Sciatic nerve (tissue), 2 donors: ENCODE results near the gene KRIT1. TPM values are rescaled to one million over a fixed set of nuclear protein-coding genes. Genes with fewer than 3 reads are reported as not detected.
A peak's percentile ranks its signal among the peaks of the same experiment; 100 is the strongest.
"Not testable (repeated sequence)": the region's sequence is repeated elsewhere in the genome, so short reads cannot be mapped to it uniquely, and the experiment has no call there.

Experiments used
- ATAC-seq: fragments of 200-7000 bp; cut with Tn5 transposase; one replicate; pipeline ENCODE4 v1.9.1; 2020; ENCODE audit warnings: mild to moderate bottlenecking, moderate library complexity
- DNase-seq: peaks from one replicate; pipeline ENCODE4 v3.0.0-alpha.2; 2020; ENCODE audit warnings: low spot score
- intact Hi-C: fragments of 100-400 bp; cut with DNase I; formaldehyde crosslinking; loops from one replicate; pipeline ENCODE4 v1.14.2; 2022
- total RNA-seq: library from RNA; stranded (reverse); fragmentation: NEBNext Ultra II Directional; extraction: Animal tissue kit (Norgen Biotek cat#: 25700); gene quantifications from one replicate; pipeline ENCODE4 v1.2.1, GENCODE V29; 2021
- donor health status: DM: no; HTN: no; CAD: no.
- donor health status: DM: no; HTN: no; CAD: no.

Gene KRIT1
- total RNA-seq, 1 donor from 2014 or later, result 54.3 TPM

DNA sequence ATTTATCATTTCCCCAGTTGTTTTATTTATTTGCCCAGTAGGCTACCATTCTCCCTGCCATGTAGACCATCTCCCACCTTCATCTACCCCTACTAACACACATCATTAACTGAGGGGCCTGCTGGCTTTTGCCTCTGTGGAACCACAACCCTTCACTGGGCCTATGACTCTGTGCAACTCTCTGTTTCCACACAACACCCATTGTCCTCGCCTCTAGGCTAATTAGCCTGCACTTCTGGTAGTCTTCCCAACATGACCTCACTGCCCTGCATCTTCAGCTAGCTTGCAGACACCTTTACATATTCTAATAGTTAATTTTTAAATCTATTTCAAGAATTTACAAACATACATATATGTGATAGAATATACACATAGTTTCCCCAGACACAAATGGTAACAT lies 7.5 kb upstream of the KRIT1 start:
- intact Hi-C loops, result no loop called here
- ATAC-seq (no peak), DNase-seq (no peak)

GRCh38 chr7:92251181-92251580 lies 5.5 kb upstream of the KRIT1 start:
- intact Hi-C loops, result no loop called here
- no peak for DNase-seq
- ATAC-seq, result no peak

DNA sequence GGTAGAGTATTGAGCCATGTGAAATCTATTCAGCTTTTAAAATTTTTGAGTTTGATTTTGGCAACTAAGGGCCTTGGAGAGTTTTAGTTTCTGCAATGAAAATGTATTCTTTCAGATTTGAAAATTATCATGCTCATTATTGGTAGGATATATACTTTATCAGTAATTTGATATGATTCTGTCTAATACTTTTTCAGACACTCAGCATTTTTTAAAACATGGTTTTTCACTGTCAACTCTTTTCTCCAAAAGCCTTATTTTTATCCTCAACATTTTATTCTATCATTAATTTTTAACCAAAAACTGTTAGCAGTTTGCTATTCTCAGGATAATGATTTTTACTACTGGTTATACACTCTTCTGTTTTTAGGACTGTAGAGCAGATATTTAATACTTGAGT lies 4.9 kb upstream of the KRIT1 start:
- intact Hi-C loops, result no loop called here
- no peak for ATAC-seq
- no peak for DNase-seq

DNA sequence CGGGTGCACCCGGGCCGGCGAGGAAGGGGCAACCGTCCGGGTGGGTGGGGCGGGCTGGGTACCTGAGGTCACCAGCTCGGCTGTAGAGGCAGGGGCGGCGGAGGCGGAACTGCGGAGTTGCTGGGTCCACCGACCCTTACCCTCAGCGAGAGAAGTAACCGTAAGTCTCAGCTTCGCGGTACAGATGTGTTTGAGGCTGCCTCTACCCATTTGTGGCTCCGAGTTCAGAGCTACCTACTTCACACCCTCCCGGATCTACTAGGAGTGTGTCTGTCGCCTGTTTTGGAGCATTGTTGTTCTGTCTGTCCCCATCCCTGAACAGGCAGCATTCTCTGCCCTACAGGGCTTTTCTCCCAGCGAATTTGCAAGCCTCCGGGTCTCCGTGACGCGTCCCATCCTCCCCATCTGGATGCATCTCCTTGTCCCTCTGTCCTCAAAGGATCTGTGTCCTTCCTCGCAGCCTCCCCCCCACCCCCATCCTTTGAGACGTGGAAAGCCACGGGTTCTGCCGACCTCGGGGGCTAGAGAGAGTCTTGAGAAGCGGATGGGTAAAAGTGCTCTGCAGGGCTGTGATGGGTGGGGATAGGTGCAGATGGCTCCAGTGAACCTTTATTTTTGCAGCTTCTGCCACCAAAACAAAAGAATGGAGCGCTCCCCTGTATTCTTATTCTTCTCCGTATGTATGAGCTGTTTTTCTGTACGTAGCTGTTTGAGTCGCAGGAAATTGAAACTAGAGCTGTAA lies 817 bp upstream of the KRIT1 start:
- peak; percentile 45 for ATAC-seq
- DNase-seq, result no peak
- intact Hi-C loops, result no loop called here

DNA sequence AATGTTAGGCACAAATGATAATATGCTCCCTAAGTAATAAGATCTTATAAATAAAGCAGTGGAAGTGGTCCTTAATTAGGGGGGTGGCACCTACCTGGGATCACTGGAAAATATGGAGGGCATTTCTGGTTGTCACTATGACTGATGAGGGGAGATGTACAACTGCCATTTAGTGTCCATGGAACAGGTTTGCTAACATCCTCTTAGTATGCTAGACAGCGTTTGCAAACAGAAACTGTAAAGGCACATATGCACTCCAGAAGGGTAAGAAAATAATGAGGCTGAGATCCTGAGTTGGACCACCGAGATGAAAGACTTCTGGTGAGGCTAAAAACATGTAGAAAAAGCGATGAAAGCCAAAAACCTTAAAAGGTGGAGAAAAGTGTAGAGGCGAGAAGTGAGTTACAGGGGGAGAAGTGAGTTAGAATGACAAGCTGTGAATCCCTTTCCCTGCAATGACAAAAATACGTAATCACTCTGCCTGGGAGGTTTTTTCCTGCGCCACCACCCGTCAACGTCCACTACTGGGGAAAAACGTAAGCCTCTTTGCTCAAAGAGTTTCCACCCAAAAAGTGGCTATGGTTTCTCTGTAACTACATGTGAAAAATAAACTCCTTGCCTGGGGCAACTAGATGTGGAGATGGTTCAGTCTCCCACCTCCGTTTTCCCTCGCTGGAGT lies 767 bp downstream of the KRIT1 start:
- intact Hi-C loops, result no loop called here

GRCh38 chr7:92242972-92243371 lies 2.7 kb downstream of the KRIT1 start:
- ATAC-seq, result no peak
- intact Hi-C loops, result no loop called here
- no peak for DNase-seq

More for the DNA sequence above, 767 bp downstream of the KRIT1 start:
- ATAC-seq, result peak; percentile 28
- no peak for DNase-seq

DNA sequence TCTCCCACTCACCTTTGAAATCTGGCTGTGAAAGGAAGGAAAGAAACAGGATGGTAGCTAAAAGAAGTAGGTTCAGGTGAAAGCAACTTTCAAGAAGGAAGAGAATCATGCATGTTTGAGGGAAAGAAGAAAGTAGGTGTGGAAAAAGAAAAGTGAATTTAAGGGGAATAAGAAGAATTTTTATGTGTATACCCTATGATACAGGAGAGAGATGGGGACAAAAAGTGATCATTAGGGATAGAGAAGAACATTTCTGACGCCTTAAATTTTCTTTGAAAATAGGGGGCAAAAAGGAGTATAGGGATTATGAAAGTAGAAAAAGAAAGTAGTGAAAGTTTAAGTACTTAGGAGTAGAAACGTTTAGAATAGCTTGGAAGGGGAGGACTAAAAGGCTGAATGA lies 15.2 kb downstream of the KRIT1 start:
- DNase-seq (no peak), ATAC-seq (no peak)
- intact Hi-C loops, result no loop called here

DNA sequence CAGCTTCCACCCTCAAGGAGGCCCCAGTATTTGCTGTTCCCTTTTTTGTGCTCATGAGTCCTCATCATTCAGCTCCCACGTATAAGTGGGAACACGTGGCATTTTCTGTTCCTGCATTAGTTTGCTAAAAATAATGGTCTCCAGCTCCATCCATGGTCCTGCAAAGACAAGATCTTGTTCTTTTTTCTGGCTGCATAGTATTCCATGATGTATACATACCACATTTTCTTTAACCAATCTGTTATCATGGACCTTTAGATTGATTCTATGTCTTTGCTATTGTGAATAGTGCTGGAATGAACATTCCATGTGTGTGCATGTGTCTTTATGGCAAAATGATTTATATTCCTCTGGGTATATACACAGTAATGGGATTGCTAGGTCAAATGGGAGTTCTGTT lies 17.0 kb downstream of the KRIT1 start:
- intact Hi-C loops, result no loop called here
- no peak for DNase-seq
- ATAC-seq, result no peak

GRCh38 chr7:92228100-92228499 lies 17.6 kb downstream of the KRIT1 start:
- DNase-seq (no peak), ATAC-seq (no peak)
- intact Hi-C loops, result no loop called here

DNA sequence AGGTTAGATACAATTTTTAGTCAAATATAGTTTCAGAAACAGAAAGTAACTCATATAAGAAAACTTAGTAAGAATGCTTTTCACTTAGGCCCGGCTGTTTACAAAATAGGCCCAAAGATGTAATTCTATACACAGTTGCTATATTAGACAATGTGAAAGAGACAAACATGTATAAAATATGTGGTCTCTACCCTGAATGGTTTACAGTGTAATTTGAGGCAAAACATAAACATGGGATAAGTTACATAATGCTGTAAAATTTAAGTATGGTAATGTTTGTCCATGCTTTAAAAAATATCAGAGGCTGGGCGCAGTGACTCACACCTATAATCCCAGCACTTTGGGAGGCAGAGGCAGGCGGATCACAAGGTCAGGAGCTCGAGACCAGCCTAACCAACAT lies 18.7 kb downstream of the KRIT1 start:
- intact Hi-C loops, result no loop called here
- ATAC-seq, result no peak
- no peak for DNase-seq

GRCh38 chr7:92221766-92222165 lies 23.9 kb downstream of the KRIT1 start:
- DNase-seq, result no peak
- intact Hi-C loops, result no loop called here
- ATAC-seq, result no peak

- no peak for DNase-seq
- intact Hi-C loops, result no loop called here
- ATAC-seq, result no peak
Measured at GRCh38 chr7:92206672-92207071, 39.0 kb downstream of the KRIT1 start.

DNA sequence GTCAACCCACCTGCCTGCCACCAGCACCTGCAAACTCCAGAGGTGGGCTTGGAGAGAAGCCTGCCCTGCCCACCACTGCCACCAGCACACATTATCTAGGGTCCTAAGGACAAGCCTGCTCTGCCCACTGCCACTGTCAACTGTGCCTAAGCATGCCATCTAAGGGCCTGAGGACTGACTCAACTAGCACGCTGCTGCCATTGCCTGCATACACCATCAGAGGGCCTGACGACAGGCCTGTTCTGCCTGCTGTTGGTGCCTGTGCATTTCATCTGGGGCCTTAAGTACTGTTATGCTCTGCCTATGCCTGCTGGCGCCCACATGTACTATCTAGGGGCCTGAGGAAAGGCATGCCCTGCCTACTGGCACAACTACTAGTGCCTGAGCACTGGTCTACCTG lies 39.7 kb downstream of the KRIT1 start:
- intact Hi-C loops, result no loop called here
- DNase-seq, result no peak
- no peak for ATAC-seq

- intact Hi-C loops, result no loop called here
- no peak for DNase-seq
- ATAC-seq, result no peak
Measured at GRCh38 chr7:92200791-92201190, 44.9 kb downstream of the KRIT1 start.

- intact Hi-C loops, result no loop called here
- DNase-seq (no peak), ATAC-seq (no peak)
Measured at GRCh38 chr7:92192326-92192725, 53.4 kb downstream of the KRIT1 start.

GRCh38 chr7:92189246-92189645 lies 56.5 kb downstream of the KRIT1 start:
- ATAC-seq, DNase-seq, intact Hi-C loops: not testable (repeated sequence)

- ATAC-seq, intact Hi-C loops, DNase-seq: not testable (repeated sequence)
Measured at GRCh38 chr7:92184294-92184693, 61.4 kb downstream of the KRIT1 start.

DNA sequence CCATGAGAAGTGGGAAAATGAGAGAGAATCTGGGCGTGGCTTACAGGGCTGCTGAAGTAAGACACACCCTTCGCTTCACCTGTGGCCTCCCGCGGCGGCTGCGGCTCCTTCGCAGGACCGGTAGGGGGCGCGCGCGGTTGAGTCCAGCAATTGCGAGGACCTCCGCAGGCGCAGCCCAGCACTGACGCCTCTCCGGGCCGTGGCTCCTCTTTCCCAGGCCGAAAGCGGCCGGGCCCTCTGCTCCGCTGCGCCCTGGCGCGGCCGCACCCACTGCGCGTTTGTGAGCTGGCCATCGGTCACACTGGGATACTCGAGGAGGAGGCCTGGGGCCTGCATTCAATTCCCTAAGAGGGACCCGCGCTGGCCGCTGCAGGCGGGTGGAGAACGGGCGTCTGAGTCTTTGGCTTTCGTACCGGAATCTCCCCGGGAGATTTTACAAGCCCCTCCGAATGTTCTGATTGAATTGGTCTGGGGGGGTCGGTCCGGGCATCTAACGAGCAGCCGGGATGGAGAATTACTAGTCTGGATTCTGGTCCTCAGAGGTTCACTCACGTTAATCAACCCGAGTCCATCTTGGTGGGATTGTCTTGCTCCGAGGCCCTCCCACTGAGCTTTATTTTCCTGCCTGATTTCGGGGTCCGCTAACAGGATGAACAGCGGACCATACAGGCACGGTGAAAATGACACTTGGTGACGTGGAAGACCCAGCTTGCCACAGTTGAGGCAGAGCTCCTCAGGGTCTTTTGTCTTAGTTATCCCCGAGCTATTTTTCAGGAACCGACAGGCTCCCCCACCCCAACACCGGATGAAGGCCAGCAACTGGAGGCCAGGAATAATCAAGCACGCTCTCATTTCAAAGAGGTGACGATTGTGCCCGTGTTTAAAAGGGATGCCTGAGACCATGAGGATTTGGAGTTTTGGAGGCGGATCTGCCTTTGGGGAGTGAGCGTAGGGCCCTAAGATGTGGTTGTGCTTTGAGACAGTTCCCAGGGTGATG lies 66.5 kb downstream of the KRIT1 start, which contains the start of gene LRRD1:
Gene LRRD1 (minus strand): TSS at position 215 of the 997 bp plus-strand sequence. CDS start 13,940 bp downstream, outside the sequence.
- DNase-seq (peak; percentile 91), ATAC-seq (peak; percentile 99)
- intact Hi-C loops, result no loop called here

DNA sequence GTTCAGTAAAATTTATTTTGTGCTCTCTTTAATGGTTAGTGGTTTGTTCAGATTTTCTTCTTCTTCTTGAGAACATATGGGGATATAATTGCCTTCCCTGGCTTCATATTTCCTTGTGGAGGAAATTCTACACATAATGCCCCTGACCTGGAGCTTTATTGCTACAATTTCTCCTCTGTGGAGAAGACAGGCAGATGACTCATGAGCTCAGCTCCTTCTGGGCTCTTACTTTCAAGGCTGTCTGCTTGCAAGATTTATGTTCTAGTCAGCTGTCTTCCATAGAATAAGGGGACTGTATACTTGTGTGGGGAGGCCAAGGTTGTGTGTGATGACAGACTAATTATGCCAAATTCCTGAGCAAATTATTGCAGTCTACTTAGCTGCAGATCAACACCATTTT lies 68.4 kb downstream of the KRIT1 start:
- ATAC-seq (no peak), DNase-seq (no peak)
- intact Hi-C loops, result no loop called here
